NAMALWA (cell line): ENCODE results near the gene SNN.
A peak's percentile ranks its signal among the peaks of the same experiment; 100 is the strongest.

Source experiments
- DNase-seq: peaks from one replicate; pipeline ENCODE4 v3.0.0-alpha.2; 2015; ENCODE audit warnings: low spot score

Gene SNN

DNA sequence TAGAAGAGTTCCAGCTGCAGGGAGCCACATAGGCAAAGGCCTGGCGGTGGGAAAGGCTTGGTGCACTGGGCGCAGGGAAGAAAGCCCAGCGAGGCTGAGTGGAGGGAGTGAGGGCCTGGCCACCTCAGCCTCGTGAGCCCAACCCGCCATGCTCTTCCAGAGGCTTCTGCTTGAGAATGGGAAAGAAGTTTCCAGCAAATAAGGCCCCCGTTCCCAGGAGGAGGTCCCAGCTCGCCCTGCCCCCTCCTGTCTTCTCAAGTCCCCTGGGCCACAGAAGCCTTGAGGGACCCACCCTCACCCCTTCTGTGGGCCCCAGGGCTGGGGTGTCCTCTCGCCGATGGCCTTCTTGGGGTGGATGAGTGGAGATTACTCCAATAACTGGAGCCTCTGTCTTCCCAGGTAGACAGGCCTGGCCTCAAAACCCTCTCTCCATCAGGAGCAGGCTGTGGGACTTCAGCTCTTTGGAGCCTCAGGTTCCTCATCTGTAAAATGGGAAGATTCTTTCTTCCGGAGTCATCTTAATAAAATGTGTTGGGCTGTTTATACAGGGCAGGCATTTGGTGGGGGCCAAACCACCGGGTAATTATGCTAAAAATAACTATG, 933 bp upstream of the SNN start:
- DNase-seq: no peak

DNA sequence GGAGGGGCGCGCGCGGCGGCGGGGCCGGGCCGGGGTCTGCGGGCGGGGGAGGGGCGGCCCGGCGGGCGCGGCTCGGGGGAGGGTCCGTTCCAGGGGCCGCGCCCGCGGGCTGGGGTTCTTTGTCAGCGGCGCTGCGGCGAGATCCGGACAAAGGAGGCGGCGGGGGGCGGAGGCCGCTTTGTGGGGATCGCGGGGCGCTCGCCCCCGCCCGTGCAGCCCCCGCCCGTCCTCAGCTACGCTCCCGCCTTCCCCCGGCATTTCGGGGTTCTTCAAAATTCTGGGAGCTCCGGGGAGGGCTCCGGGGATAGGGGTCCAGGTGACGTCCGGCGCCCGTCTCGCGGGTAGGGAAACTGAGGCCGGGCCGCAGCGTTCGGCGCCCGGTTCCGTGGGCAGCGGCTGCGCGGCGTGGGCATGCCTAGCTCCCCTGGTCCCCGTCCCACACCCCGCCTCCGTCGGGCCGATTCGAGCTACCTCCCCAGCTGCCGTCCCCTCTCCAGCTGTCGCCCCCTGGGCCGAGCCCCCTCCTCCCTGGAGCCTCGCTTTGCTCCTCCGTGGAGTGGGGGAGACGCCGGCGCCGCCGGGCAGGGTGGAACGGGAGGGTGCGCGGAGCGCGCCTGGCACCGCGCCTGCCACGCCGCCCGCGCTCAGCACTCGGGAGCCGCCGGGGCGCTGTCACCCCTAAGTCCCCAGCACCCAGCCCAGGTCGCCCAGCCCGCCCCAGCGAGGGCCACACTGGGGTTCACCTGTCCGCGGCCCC, 546 bp downstream of the SNN start:
- DNase-seq: no peak

- peak; percentile 67 for DNase-seq
Measured at GRCh38 chr16:11669380-11670146, 1.3 kb downstream of the SNN start.

DNA sequence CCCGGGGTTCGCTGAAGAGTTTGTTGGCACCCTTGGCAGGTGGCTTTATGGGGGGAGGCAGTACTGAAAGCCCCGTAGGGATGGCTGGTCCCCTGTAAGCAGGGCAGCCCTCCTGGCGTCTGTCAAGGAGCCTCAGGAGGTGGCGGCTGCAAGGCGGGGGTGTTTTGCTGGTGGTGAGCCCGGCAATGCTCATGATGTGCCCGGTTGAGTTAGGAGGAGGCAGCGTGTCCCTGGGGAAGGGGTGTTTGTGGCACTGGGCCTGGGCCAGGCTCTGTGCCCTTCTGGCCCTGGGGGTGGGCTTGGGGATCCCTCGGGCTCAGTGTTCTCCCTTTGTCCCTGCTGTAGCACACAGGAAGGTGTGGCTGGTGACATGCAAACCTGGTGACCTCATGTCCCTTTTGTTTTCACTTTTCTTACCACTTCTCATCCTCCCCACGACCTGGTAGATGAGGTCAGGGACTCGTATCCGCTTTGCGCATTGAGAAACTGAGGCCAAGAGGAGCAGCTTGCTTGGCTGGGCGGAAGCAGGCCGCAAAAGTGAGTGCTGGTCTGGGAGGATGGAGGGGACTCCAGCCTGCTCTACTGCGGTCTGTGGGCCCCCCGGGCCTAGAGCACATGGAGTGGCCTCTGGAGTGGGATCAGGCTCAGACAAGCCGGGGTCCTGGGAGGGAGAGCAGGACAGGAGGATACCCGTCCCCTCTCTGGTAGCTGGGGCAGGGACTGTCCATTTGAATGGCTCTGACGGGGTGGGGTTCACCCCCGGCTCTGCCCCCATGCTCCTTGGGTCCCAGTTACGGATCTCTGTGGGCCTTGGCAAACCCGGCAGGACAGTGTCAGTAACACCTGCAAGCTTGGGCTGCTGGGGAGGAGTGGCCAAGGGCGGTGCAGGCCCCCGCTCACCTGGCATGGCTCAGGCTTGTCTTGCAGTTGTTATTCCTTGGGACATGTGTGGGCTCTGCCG, 2.2 kb downstream of the SNN start:
- peak; percentile 51 for DNase-seq

DNA sequence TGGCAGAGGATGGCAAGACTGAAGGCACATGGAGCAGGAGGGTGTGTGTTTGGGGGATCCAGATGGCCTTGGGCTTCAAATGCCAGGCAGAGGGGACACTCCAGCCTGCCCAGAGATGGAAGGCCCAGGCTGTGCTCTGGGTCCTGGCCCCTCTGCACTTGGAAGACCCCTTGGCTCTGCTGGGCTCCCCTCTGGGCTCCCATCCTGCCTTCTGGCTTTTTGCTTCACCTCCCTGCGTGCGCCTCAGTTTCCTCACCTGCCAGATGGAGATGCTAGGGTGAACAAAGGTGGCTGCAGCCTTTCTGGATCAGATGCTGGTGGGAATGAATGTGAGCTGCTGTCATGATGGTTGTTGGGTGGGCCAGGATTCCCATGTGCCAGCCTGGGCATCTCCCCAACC, 3.0 kb downstream of the SNN start:
- no peak for DNase-seq

GRCh38 chr16:11671676-11672075, 3.4 kb downstream of the SNN start:
- DNase-seq: no peak

DNA sequence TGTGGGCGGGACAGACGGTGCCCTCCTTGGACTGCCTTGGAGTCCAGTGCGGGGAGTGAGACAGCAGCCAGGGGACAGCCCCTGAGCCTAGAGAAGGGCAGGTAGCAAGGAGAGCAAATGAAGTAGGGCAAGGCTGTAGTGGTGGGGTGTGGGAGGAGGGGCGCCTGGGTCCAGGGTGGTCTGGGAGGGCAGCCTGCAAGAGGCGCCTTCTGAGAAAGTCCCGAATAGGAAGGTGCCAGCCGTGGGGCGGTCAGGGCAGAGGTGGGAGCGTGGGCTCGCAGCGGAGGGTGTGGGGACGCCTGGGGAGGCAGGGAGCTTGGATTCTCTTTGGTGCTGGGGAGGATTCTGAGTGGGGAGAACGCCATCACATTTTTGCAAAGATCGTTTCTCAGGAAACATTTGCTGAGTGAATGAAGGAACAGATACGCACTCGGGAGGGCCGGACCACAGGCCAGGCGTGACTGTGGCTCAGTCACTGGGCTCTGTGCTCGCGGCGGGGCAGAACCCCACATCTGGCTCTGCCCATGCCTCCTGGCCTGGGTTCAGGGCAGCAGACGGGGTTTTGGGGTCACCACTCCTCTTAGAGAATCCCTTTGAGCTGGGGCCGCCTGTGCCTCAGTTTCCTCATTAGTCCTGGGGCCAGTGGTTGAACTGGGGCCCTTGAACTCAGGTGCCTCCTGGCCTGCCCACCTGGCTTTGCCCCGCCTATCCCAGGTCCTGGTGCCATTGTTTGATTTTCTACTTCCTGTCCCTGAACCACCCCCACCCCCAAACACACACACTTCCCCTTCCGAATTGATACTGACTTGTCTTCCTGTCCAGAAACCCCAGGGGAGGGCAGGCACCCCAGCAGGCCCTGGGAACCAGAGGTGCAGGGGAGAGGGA, 4.2 kb downstream of the SNN start:
- peak; percentile 70 for DNase-seq

- no peak for DNase-seq
Measured at GRCh38 chr16:11673091-11674000, 5.1 kb downstream of the SNN start.

DNA sequence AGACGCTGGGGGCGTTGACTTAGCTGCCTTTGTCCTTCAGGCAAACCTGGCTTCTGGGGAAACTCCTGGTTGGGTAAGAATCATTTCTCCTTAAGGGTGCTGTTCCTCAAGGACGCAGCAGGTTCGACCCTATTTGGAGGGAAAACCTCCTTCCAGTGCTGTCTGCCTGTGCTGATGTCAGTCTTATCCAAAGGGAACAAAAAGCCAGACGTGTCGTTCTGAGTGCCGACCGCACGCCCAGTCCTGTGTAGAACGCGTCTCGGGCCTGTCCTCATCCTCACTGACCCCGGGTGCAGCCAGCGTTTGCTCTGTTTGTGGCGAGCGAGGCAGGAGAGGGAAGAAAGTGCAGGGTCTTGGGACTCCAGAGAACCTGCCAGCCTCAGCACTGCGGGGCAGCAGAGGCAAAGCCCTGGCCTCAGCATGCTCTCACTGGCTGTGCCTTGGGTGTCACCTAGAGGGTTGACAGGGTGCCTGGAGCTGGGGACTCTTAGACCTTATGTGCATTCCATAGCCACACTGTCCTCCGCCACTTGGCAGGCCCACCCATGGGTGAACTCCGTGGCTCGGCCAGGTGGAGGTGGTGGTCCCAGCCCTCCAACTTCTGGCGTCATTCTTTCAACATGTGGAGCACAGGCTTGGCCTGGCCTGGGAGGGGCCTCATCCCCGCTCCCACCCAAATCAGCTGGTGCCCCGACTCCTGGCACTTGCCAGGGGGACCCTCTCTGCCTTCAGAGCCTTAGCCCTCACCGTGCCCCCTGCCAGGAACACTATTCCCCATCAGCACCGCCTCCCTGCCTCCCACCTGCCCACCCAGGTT, 6.0 kb downstream of the SNN start:
- no peak for DNase-seq

GRCh38 chr16:11674818-11675560, 6.7 kb downstream of the SNN start:
- DNase-seq: no peak

GRCh38 chr16:11675561-11676511, 7.6 kb downstream of the SNN start:
- no peak for DNase-seq

DNA sequence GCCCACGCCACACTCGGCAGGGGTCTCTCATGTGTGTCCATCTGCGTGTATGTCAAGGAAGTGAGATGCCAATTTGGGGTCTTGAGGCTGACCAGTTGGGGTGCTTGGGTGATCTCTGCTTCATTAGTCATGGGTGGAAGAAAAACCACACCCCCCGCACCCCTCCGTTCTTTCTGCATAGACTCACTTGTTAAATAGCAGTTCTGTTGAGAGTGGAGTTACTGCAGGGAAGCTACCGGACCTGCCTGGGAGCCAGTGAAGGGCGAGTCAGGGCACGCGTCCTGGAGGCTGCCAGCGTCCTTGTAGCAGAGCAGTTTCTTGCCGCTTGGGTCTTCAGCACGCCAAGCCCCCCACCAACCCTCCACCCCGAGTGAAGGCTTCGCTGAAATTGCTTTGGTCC, 8.5 kb downstream of the SNN start:
- no peak for DNase-seq

GRCh38 chr16:11677451-11677951, 9.2 kb downstream of the SNN start:
- peak; percentile 13 for DNase-seq

GRCh38 chr16:11677959-11678881, 10.0 kb downstream of the SNN start:
- DNase-seq: peak; percentile 15

DNA sequence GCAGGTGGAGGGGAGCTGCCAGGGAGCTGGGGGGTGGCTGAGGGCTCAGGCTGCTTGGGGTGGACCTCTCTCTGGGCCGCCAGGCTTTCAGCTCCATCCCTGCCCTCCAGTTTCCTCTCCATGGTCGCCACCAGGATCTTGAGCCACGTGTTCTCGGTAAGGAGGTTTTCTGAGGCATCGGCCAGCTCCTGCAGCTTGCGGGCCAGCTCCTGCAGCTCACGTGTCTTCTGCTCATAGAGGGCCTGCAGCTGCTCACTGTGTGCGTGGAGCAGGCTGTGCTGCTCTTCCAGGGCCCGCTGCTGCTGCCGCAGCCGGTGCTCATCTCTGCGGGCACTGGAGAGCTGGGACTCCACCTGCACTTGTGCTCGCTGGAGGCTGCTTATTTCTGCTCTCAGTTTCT, 11.0 kb downstream of the SNN start:
- DNase-seq: no peak
